ENCODE measurements around the gene TFR2.
A peak's percentile ranks its signal among the peaks of the same experiment; 100 is the strongest.

TFR2 gene

GRCh38 chr7:100654908-100655831 lies 13.8 kb upstream of the TFR2 start:
- no peak for DNase-seq (ENCODE audit: low read depth in 2 of 2)

GRCh38 chr7:100649826-100650565 lies 8.6 kb upstream of the TFR2 start:
- DNase-seq (ENCODE audit: low read depth in 2 of 2), result no peak

- DNase-seq (ENCODE audit: low read depth in 2 of 2), result no peak
Observed at GRCh38 chr7:100642534-100642907, 1.2 kb upstream of the TFR2 start.

GRCh38 chr7:100641860-100642533 lies 645 bp upstream of the TFR2 start:
- no peak for DNase-seq (ENCODE audit: low read depth in 2 of 2)

GRCh38 chr7:100640517-100641440 lies 573 bp downstream of the TFR2 start:
- DNase-seq (ENCODE audit: low read depth in 2 of 2), result no peak

GRCh38 chr7:100639995-100640516 lies 1.3 kb downstream of the TFR2 start:
- DNase-seq (ENCODE audit: low read depth in 2 of 2), result no peak

GRCh38 chr7:100632951-100633717 lies 8.2 kb downstream of the TFR2 start:
- DNase-seq (ENCODE audit: low read depth in 2 of 2), result peak; percentile 17 to 26

- no peak for DNase-seq (ENCODE audit: low read depth in 2 of 2)
Observed at GRCh38 chr7:100630066-100630465, 11.3 kb downstream of the TFR2 start.

GRCh38 chr7:100629117-100629716 lies 12.1 kb downstream of the TFR2 start:
- DNase-seq (ENCODE audit: low read depth in 2 of 2), result no peak

GRCh38 chr7:100627238-100627549 lies 14.2 kb downstream of the TFR2 start:
- DNase-seq (ENCODE audit: low read depth in 2 of 2), result no peak

GRCh38 chr7:100626530-100627237 lies 14.7 kb downstream of the TFR2 start:
- peak; percentile 81 for DNase-seq (ENCODE audit: low read depth in 2 of 2)

- DNase-seq (ENCODE audit: low read depth in 2 of 2), result no peak
Observed at GRCh38 chr7:100626055-100626454, 15.3 kb downstream of the TFR2 start.

- no peak for DNase-seq (ENCODE audit: low read depth in 2 of 2)
Observed at GRCh38 chr7:100623951-100624824, 17.2 kb downstream of the TFR2 start.

- no peak for DNase-seq (ENCODE audit: low read depth in 2 of 2)
Observed at GRCh38 chr7:100621554-100621953, 19.8 kb downstream of the TFR2 start.

GRCh38 chr7:100620804-100621203 lies 20.5 kb downstream of the TFR2 start:
- no peak for DNase-seq (ENCODE audit: low read depth in 2 of 2)

- no peak for DNase-seq (ENCODE audit: low read depth in 2 of 2)
Observed at GRCh38 chr7:100620239-100620638, 21.1 kb downstream of the TFR2 start.

- DNase-seq (ENCODE audit: low read depth in 2 of 2), result no peak
Observed at GRCh38 chr7:100614308-100614861, 27.0 kb downstream of the TFR2 start.
